GM21528 (cell line): ENCODE measurements around the gene UBE2L3.

Experiments
- ATAC-seq: cut with Tn5 transposase; IDR thresholded peaks from one replicate; pipeline ENCODE4 v1.9.1; 2021; ENCODE audit warnings: mild to moderate bottlenecking, moderate library complexity; ENCODE audit not compliant: unreplicated experiment, low FRiP score

Gene UBE2L3

DNA sequence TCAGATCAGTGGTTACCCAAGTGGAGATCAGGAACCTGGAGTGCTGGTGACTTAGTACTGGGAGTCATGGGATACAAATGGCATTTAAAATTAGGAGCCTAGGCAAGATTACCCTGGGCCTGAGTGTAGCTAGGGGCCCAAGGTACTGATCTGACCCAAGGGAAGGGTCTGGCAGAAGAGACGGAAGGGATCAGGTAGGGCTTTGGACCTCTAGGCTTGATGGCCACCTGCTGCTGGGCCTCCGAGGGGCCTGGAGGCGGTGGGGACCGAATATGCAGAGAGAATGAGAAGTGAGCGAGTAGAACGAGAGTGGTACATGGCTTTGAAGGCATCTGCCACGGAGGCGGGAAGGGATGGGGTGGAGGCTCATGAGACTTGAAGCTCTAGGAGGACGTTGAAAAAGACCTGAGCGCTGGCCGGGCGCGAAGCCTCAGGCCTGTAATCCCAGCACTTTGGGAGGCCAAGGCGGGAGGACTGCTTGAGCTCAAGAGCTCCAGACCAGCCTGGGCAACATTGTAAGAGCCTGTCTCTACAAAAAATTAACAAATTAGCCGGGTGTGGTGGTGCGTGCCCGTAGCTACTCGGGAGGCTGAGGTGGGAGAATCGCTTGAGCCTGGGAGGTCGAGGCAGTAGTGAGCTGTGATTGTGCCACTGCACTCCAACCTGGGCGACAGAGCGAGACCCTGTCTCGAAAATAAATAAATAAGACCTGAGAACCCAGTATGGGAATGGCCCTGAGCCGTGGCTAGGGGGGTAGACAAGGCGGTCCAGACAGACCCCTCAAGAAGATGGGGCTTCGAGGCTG is 97.7 kb downstream of the UBE2L3 start:
- peak; percentile 8 for ATAC-seq

DNA sequence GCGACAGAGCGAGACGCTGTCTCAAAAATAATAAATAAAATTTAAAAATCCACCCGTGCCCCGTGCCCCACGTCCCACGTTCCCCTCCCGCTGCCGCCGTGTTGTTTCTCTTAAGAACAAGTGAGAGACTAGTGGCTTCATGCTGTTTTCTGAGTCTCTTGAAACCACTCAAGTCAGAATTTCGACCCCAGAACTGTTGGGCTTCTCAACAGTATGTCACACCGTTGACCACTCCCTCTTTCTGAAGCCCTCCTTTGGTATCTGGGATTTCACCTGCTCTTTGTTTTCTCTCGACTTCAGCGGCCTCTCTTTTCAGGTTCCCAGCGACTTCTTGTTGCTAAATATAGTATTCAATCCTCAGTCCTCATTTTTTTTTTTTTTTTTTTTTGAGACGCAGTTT is 99.3 kb downstream of the UBE2L3 start:
- no peak for ATAC-seq

- no peak for ATAC-seq
Observed at GRCh38 chr22:21669026-21669425, 101.5 kb downstream of the UBE2L3 start.

- ATAC-seq: no peak
Observed at GRCh38 chr22:21672107-21672629, 104.7 kb downstream of the UBE2L3 start.
